Stimulated activated CD8-positive, alpha-beta memory T cell treated with anti-CD3 and anti-CD28 coated beads, Interleukin-15, amount 100 ng/mL, for 4 hours (primary cell): ENCODE results near the gene SKAP2.

Source experiments
- DNase-seq, 2 donors: peaks; one replicate each; pipeline ENCODE4 v3.0.0-alpha.2; 2020; ENCODE audit warnings: low read depth in 2 of 2

The SKAP2 gene

GRCh38 chr7:26637610-26638009, 226.8 kb downstream of the SKAP2 start:
- DNase-seq = no peak

GRCh38 chr7:26636808-26637207, 227.6 kb downstream of the SKAP2 start:
- no peak for DNase-seq

GRCh38 chr7:26633557-26633956, 230.8 kb downstream of the SKAP2 start:
- DNase-seq = no peak

GRCh38 chr7:26631601-26632000, 232.8 kb downstream of the SKAP2 start:
- DNase-seq = no peak

GRCh38 chr7:26630941-26631580, 233.3 kb downstream of the SKAP2 start:
- DNase-seq = no peak

- no peak for DNase-seq
These were observed 234.0 kb downstream of the SKAP2 start for GRCh38 chr7:26630361-26630760.

- no peak for DNase-seq
These were observed 234.7 kb downstream of the SKAP2 start for GRCh38 chr7:26629696-26630095.

- DNase-seq = no peak
These were observed 236.5 kb downstream of the SKAP2 start for GRCh38 chr7:26627891-26628341.

- DNase-seq = no peak
These were observed 237.2 kb downstream of the SKAP2 start for GRCh38 chr7:26627221-26627620.

- DNase-seq = no peak
These were observed 237.7 kb downstream of the SKAP2 start for GRCh38 chr7:26626687-26627086.

- DNase-seq = no peak
These were observed 238.2 kb downstream of the SKAP2 start for GRCh38 chr7:26626156-26626555.

- DNase-seq = no peak
These were observed 239.1 kb downstream of the SKAP2 start for GRCh38 chr7:26625286-26625685.

- DNase-seq = no peak
These were observed 239.6 kb downstream of the SKAP2 start for GRCh38 chr7:26624839-26625238.

GRCh38 chr7:26624431-26624830, 240.0 kb downstream of the SKAP2 start:
- DNase-seq = no peak

- no peak for DNase-seq
These were observed 244.0 kb downstream of the SKAP2 start for GRCh38 chr7:26620352-26620751.

- no peak for DNase-seq
These were observed 244.9 kb downstream of the SKAP2 start for GRCh38 chr7:26619348-26619984.

GRCh38 chr7:26618898-26619297, 245.5 kb downstream of the SKAP2 start:
- no peak for DNase-seq

GRCh38 chr7:26618449-26618848, 245.9 kb downstream of the SKAP2 start:
- no peak for DNase-seq
